ENCODE measurements around the gene TBC1D22A.

DNA sequence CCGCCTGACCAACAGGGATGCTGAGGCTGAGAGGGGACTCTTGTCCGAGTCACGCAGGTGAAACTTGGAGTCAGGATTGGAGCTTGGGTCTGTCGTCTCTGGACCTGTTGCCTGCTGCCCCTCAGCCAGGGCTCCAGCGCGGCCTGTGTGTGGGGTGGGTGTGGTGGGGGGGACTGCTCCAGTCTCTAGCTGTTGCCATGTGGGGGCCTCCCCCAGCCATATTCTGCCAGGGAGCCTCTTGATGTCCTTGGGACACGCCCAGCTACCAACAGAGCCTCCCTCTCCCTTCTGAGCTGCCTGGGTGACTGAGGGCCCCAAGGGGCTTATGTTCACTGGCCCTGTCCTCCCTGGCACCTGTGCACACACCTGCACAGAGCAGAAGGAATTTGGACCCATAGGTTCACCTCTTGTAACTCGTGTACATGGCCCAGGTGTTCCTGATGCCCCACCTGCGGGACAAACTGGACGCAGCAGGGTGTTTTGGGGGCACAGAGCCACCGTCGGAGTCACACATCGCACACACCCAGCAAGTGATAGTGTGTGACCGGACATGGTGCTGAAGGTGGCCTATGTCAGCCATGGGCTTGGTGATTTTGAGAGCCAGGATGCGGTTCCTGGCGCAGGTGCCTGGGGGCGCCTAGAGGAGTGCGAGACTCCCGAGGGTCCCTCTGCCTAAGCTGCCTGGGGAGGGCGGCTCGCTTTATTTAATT, 252.3 kb downstream of the TBC1D22A start:
- TF ChIP-seq POLR2AphosphoS5 (IDR thresholded peaks at IDR 0.05): no peak
- TF ChIP-seq, protein P1, sequence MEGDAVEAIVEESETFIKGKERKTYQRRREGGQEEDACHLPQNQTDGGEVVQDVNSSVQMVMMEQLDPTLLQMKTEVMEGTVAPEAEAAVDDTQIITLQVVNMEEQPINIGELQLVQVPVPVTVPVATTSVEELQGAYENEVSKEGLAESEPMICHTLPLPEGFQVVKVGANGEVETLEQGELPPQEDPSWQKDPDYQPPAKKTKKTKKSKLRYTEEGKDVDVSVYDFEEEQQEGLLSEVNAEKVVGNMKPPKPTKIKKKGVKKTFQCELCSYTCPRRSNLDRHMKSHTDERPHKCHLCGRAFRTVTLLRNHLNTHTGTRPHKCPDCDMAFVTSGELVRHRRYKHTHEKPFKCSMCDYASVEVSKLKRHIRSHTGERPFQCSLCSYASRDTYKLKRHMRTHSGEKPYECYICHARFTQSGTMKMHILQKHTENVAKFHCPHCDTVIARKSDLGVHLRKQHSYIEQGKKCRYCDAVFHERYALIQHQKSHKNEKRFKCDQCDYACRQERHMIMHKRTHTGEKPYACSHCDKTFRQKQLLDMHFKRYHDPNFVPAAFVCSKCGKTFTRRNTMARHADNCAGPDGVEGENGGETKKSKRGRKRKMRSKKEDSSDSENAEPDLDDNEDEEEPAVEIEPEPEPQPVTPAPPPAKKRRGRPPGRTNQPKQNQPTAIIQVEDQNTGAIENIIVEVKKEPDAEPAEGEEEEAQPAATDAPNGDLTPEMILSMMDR (IDR thresholded peaks at IDR 0.05): no peak
- no peak for TF ChIP-seq POLR2A (IDR thresholded peaks at IDR 0.05)
